ENCODE measurements around the gene NACC2. TPM values are rescaled to one million over a fixed set of nuclear protein-coding genes. Genes with fewer than 3 reads are reported as not detected.

Gene NACC2, protein sequence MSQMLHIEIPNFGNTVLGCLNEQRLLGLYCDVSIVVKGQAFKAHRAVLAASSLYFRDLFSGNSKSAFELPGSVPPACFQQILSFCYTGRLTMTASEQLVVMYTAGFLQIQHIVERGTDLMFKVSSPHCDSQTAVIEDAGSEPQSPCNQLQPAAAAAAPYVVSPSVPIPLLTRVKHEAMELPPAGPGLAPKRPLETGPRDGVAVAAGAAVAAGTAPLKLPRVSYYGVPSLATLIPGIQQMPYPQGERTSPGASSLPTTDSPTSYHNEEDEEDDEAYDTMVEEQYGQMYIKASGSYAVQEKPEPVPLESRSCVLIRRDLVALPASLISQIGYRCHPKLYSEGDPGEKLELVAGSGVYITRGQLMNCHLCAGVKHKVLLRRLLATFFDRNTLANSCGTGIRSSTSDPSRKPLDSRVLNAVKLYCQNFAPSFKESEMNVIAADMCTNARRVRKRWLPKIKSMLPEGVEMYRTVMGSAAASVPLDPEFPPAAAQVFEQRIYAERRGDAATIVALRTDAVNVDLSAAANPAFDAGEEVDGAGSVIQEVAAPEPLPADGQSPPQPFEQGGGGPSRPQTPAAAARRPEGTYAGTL
- total RNA-seq, result 10 to 100 TPM; 69.2 to 79.7 TPM

DNA sequence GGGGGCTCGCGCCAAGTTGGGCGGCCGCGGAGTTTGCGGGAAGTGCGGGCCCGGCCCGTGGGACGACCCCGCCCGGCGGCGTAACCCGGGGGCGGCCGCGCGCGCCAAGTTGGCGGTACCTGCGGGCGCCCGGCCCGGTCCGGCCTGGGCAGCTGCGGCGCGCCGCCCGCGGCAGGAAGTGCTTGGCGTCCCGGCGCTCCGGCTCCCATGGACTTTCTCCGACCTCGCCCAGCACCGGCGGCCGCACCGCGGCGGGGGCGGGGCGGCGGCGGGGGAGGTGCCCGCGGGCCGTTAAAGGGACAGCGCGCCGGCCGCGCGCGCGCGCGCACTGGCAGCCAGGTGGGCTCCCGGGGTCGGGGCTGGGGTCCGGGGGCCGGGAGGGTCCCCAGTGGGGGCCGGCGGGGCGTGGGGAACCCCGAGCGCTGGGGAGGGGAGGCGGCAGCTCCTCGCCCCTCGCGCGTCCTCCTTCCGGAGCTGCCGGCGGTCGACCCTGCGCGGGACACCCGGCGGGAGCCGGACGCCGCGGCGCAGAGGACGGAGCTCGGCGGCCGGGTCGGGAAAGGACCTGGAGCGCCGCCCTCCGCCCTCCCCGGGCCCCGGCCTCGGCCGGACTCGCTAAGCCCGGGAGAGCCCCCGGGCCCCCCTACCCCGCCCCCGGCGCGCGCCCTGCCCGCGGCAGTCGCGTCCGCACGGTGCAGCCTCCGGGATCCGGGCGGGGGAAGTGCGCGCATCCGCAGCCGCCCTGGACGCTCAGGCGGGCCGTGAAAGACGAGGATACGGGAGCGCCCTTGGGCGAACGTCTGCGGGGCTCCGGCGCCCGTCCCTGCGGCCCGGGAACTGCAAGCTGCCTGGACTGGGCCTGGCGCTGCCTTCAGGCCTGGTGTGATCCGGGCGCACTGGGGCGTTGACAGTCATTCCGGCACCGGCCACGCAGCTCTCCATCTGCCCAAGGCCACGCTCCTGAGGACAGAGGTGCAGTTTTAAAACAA lies at the start of gene NACC2:
NACC2 (minus strand) TSS at position 220 of the 989 bp plus-strand sequence. CDS start 44,768 bp downstream, outside the sequence.
- DNase-seq (ENCODE audit: low spot score) (no peak), ATAC-seq (ENCODE audit: insufficient number of reproducible peaks, low FRiP score, low read depth) (peak; percentile 27)
- Histone ChIP-seq H3K4me3 (peak within 1 kb of the TSS; percentile 86), H3K27me3 (replicated peaks; ENCODE audit: insufficient read depth) (no peaks in the 10 kb centered on the region), H3K36me3 (no peaks in the 10 kb centered on the region), H3K4me1 (ENCODE audit: control insufficient read depth in 1 of 2, low read depth in 2 of 2) (peaks cover 35 to 46% of the 10 kb centered on the region in 2 donors), H3K27ac (peak within 1 kb of the TSS; percentile 89 to 94), H3K9me3 (no peaks in the 10 kb centered on the region)
- TF ChIP-seq, protein P1, sequence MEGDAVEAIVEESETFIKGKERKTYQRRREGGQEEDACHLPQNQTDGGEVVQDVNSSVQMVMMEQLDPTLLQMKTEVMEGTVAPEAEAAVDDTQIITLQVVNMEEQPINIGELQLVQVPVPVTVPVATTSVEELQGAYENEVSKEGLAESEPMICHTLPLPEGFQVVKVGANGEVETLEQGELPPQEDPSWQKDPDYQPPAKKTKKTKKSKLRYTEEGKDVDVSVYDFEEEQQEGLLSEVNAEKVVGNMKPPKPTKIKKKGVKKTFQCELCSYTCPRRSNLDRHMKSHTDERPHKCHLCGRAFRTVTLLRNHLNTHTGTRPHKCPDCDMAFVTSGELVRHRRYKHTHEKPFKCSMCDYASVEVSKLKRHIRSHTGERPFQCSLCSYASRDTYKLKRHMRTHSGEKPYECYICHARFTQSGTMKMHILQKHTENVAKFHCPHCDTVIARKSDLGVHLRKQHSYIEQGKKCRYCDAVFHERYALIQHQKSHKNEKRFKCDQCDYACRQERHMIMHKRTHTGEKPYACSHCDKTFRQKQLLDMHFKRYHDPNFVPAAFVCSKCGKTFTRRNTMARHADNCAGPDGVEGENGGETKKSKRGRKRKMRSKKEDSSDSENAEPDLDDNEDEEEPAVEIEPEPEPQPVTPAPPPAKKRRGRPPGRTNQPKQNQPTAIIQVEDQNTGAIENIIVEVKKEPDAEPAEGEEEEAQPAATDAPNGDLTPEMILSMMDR (IDR thresholded peaks at IDR 0.05), result no peak

GRCh38 chr9:136144450-136144849 lies 49.4 kb upstream of the NACC2 start:
- no peaks in the 10 kb centered on the region for H3K4me1 ChIP-seq (ENCODE audit: control insufficient read depth in 1 of 2, low read depth in 2 of 2)
- H3K36me3 ChIP-seq, result no peaks in the 10 kb centered on the region
- TF ChIP-seq, protein P1 (IDR thresholded peaks at IDR 0.05), result no peak
- H3K4me3 ChIP-seq, result no peak overlapping the region
- H3K9me3 ChIP-seq, result no peaks in the 10 kb centered on the region
- ATAC-seq (ENCODE audit: insufficient number of reproducible peaks, low FRiP score, low read depth) (no peak), DNase-seq (ENCODE audit: low spot score) (no peak)
- no peaks in the 10 kb centered on the region for H3K27me3 ChIP-seq (replicated peaks; ENCODE audit: insufficient read depth)
- no peak overlapping the region for H3K27ac ChIP-seq

GRCh38 chr9:136143215-136144001 lies 48.3 kb upstream of the NACC2 start:
- Histone ChIP-seq H3K27me3 (replicated peaks; ENCODE audit: insufficient read depth) (no peaks in the 10 kb centered on the region), H3K27ac (no peak overlapping the region), H3K36me3 (no peaks in the 10 kb centered on the region), H3K9me3 (no peaks in the 10 kb centered on the region), H3K4me1 (ENCODE audit: control insufficient read depth in 1 of 2, low read depth in 2 of 2) (no peaks in the 10 kb centered on the region), H3K4me3 (no peak overlapping the region)
- ATAC-seq (ENCODE audit: insufficient number of reproducible peaks, low FRiP score, low read depth), result no peak
- no peak for DNase-seq (ENCODE audit: low spot score)
- TF ChIP-seq, protein P1 (IDR thresholded peaks at IDR 0.05), result no peak

DNA sequence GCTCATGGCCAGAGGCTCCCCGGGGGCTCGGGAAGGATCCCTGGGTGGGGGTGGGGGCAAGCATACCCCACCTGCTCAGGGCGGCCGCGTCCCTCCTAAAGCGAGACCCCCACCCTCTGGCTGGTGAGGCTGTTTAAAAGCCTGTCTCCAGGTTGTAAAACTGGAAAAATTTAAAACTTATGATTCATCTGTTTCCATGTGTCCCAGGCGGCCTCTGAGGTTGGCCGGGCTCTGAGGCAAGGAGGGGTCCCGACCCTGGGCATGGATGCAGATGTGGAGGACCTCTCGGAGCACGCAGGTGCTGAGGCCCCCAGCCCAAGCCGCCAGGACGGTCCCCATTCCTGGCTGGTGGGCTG lies 47.7 kb upstream of the NACC2 start:
- ATAC-seq (ENCODE audit: insufficient number of reproducible peaks, low FRiP score, low read depth) (no peak), DNase-seq (ENCODE audit: low spot score) (no peak)
- Histone ChIP-seq H3K4me1 (ENCODE audit: control insufficient read depth in 1 of 2, low read depth in 2 of 2) (no peaks in the 10 kb centered on the region), H3K36me3 (no peaks in the 10 kb centered on the region), H3K4me3 (no peak overlapping the region), H3K27ac (no peak overlapping the region), H3K9me3 (no peaks in the 10 kb centered on the region), H3K27me3 (replicated peaks; ENCODE audit: insufficient read depth) (no peaks in the 10 kb centered on the region)
- TF ChIP-seq, protein P1 (IDR thresholded peaks at IDR 0.05), result no peak

Data from thoracic aorta (tissue), 2 donors.